ENCODE measurements around the gene TRIM56.
"Not testable (repeated sequence)": the region's sequence is repeated elsewhere in the genome, so short reads cannot be mapped to it uniquely, and the experiment has no call there.

Gene TRIM56

DNA sequence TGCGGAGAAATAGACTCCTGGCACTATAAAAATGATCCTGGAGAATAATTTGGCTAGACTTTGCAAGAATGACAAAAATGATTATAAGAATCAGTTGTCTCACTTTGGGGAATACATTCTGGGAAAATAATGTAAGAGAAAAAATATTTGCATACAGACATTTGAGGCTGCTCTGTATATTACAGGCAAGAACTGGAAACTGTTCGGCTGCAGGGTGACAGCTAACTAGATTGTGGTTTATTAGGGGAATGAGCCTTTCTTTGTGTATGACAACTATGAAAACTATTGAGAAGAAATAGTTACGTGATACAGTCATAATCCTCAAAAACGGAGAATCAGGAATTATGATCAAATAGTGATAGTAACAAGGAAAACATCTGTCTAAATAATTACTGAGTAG, 8.6 kb downstream of the TRIM56 start:
- DNase-seq, result no peak

GRCh38 chr7:101094376-101094775, 9.1 kb downstream of the TRIM56 start:
- no peak for DNase-seq

- DNase-seq, result no peak
Measured at GRCh38 chr7:101094791-101095375, 9.6 kb downstream of the TRIM56 start.

GRCh38 chr7:101096331-101096956, 11.2 kb downstream of the TRIM56 start:
- DNase-seq, result no peak

GRCh38 chr7:101096957-101097347, 11.7 kb downstream of the TRIM56 start:
- DNase-seq, result no peak

DNA sequence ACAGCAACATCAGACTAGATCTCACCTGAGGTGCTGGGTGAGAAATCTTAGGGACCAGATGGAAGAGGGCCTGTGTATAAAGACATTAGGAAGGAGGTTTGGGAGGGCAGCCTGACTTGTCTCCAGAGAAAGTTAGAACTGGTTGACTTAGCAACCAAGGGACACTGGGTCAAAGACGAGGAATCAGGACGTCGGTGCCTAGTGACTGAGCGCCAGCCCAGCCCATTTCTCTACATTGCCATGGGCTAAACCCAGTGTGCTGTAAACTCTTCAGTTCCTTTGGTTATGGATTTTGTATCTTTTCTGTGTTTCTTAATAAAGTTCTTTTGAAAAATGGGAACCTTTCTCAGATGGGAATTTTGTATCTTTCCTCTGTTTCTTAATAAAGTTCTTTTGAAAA, 12.3 kb downstream of the TRIM56 start:
- DNase-seq, result no peak

GRCh38 chr7:101099969-101100781, 14.9 kb downstream of the TRIM56 start:
- DNase-seq, result peak; percentile 53

DNA sequence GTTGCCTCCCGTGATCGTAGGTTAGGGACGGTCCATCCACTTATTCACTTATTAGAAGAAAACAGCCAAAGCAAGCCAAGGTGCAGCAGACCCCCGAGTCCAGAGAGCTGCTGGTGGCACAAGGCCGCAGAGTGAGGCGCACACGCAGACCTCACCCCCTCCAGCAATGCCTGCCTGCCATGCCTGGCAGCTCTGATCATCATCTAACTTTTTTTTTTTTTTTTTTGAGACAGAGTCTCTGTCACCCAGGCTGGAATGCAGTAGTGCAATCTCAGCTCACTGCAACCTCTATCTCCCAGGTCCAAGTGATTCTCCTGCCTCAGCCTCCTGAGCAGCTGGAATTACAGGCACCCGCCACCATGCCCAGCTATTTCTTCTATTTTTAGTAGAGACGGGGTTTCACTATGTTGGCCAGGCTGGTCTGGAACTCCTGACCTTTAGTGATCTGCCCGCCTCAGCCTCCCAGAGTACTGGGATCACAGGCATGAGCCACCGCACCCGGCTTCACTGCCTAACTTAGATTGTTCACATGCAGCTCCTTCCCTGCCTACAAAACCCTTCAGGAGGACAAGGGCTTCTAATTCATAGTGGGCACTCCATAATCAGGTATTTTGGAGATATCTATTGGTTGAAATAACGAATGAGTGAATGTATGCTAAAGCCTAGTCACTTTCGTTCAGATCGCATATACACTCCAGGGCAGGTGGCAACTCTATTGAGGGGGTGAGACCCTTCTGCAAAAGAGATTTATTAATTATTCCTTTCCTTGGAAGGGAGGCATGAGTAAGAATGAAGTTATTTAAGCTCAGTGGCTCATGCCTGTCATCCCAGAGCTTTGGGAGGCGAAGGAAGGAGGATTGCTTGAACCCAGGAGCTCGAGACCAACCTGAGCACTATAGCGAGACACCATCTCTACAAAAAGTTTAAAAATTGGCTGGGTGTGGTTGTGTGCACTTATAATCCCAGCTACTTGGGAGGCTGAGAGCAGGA, 15.9 kb downstream of the TRIM56 start:
- no peak for DNase-seq

DNA sequence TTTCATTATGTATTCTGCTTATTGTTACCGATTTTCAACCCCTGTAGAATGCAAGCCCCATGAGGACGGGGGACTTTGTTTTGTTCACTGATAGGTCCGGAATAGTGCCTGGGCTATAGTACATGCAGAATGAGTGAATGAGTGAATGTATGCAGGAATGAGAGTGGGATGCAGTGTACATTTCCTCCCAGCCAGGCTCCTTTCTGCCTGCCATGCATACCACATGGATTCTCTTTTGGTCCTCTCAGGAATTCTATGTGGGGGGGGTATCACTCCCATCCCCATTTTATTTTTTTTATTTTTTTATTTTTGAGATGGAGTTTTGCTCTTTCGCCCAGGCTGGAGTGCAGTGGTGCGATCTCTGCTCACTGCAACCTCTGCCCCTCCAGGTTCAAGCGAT, 16.7 kb downstream of the TRIM56 start:
- no peak for DNase-seq

- not testable (repeated sequence) for DNase-seq
Measured at GRCh38 chr7:101103701-101104100, 18.4 kb downstream of the TRIM56 start.

GRCh38 chr7:101104193-101104713, 19.0 kb downstream of the TRIM56 start:
- DNase-seq, result no peak

DNA sequence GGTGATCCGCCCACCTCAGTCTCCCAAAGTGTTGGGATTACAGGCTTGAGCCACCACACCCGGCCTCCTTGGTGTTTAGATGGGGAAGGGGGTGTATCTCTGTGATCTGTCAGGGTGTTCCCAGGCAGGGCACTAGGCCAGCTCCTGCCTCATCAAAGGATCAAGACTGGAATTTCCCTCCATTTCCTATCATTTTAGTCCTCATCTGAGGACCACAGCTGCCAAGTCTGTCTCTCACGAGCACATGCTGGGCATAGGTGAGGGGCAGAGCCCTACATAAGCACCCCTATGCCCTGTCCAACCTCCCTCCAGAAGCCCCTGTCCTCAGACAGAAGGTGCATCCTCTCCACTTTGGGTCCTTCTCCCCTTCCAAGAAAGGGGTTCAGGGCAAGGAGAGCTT, 19.5 kb downstream of the TRIM56 start:
- DNase-seq, result no peak

DNA sequence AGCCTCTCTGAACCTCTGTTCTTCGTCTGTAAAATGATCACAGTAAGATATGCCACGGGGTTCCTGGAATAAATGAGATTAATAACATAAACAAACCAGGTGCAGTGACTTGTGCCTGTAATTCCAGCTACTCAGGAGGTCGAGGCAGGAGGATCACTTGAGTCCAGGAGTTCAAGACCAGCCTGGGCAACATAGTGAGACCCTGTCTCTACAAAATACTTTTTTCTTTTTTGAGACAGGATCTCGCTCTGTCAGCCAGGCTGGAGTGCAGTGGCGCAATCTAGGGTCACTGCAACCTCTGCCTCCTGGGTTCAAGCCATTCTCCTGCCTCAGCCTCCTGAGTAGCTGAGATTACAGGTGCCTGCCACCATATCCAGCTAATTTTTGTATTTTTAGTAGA, 20.0 kb downstream of the TRIM56 start:
- not testable (repeated sequence) for DNase-seq

DNA sequence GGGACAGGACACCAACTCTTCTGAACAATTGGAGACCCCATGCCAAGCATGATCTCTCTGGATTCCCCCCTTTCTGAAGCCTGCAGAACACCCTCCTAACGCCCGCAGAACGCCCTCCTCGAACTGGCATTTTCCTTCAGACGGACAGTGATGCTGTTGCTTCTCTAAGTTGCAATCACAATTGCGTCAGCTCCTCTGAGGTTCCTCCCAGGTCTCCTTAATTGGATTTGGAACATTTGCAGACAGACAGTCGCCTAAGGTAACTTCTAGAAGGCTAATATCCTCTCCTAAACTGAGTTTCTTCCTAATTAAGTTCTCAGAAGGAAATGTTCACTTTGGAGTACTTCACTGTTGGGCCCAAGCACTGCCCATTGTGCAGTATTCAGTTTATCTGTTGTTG, 21.1 kb downstream of the TRIM56 start:
- no peak for DNase-seq

- no peak for DNase-seq
Measured at GRCh38 chr7:101108330-101108857, 23.1 kb downstream of the TRIM56 start.

DNA sequence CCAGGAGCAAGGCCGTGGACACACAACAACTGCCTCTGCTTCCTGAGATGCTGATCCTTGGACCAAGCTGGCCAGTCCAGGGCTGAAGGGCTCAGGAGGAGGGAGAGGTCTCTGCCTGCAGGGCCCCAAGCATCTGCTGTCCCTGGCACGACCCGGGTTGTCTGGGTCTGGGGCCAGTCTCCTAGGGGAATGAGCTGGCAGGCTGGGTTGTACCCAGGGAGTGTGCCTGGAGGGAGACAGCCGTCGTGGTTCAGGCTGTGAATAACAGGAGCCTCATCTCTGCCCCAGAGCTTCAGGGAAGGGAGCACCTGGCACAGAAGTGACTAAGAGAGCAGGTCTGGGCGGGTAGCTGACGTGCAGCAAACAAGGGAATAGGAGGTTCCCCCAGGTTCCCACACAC, 23.7 kb downstream of the TRIM56 start:
- DNase-seq, result no peak

DNA sequence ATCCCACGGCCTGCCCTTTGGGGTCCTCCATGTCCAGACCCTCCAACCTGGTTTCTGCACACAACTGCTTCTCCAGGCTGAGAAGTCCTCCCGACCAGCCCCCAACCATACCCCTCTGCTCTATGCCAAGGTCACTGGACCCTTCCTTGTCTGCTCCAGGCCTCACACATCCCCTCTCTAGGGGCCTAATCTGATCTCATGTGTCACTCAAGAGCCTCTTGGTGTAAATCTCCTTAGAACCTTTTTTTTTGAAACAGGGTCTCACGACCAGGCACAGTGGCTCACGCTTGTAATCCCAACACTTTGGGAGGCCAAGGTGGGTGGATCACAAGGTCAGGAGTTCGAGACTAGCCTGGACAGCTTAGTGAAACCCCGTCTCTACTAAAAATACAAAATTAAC, 24.1 kb downstream of the TRIM56 start:
- DNase-seq, result no peak

DNA sequence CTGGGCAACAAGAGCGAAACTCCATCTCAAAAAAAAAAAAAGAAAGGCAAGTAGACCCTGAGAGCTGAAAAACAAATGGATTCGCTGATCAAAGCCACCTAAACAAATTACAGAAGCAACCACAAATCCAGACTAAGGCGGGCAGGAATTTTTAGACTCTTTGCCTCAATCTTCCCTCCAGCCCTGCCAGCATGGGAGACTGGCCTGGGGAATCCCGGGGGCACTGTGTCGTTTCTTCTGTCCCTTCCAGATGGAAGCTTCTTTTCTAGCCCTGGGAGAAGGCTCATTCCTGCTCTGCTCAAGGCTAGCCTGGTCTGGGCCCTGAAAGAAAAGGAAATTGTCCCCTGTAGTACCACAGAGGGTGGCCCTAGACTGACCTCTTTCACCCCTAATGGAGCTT, 26.0 kb downstream of the TRIM56 start:
- no peak for DNase-seq

DNA sequence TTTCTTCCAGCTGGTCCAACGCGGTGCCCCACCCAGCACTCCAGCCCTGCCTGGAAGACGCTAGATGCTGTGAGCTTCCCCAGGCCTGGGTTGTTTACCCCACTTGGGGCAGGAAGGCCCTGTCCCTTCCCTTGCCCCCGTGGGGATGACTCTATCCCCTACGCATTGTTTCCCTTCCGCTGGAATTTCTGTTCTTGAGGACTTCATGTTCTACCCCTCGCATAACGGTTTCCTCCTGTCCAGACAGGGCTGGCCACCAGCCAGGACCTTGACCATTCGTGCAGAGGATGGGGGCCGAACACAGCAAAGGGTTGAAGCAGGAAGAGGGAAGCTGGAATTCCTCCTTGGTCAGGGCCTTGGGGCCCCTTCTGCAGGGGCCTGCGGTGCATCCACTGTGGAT, 27.0 kb downstream of the TRIM56 start:
- DNase-seq, result no peak

DNA sequence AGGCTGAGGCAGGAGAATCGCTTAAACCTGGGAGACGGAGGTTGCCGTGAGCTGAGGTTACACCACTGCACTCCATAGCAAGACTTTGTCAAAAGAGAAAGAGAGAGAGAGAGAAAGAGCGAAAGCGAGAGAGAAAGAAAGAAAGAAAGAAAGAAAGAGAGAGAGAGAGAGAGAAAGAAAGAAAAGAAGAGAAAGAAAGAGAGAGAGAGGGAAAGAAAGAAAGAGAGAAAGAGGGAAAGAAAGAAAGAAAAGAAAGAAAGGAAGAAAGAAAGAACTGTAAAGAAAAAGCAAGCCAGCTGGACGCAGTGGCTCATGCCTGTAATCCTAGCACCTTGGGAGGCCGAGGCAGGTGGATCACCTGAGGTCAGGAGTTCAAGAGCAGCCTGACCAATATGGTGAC, 27.9 kb downstream of the TRIM56 start:
- DNase-seq, result not testable (repeated sequence)

DNA sequence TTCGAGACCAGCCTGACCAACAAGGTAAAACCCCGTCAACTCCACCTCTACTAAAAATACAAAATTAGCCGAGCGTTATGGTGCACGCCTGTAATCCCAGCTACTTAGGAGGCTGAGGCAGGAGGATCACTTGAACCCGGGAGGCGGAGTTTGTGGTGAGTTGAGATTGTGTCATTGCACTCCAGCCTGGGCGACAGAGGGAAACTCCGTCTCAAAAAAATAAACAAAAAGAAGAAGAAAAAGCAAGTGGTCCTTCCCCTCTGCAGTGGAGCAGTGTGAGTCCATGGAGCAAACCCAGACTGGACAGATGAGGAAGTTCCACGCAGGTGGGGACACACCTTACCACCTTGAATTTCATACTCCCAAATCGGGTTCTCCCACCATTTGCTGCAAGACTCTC, 28.6 kb downstream of the TRIM56 start:
- DNase-seq, result no peak

DNA sequence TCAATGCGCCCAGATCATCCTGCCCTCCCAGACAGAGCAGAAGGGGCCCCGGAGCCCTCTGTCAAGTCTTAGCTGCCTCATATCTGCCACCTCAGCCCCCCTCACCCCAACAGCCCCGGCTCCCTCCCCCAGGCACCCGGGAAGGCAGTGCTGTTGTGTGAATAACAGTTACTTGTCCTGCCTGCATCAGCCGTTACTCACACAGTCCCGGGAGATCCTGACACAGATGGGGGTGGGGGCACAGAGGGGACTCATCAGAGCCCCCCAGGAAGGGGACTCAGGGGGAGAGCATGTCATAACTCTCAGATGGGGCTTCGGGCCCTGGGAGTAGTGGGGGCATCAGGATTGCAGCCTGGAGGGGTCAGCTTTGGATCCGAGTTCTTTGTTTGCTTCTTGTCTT, 29.2 kb downstream of the TRIM56 start:
- DNase-seq, result no peak

- DNase-seq, result no peak
Measured at GRCh38 chr7:101115215-101115614, 29.9 kb downstream of the TRIM56 start.
